H7 (cell line): ENCODE results near the gene MAJIN. TPM values are rescaled to one million over a fixed set of nuclear protein-coding genes. Genes with fewer than 3 reads are reported as not detected.
"Not testable (repeated sequence)": the region's sequence is repeated elsewhere in the genome, so short reads cannot be mapped to it uniquely, and the experiment has no call there.

Experiments
- DNase-seq: peaks from one replicate; pipeline ENCODE4 v3.0.0; 2012
- H3K27me3 ChIP-seq: 2 replicates; pipeline ENCODE4 v1.6.0; 2011; ENCODE audit warnings: mild to moderate bottlenecking, low read length; ENCODE audit not compliant: control insufficient read depth, insufficient read depth
- H3K36me3 ChIP-seq: replicated peaks from 2 replicates; pipeline ENCODE4 v1.5.1; 2011; ENCODE audit warnings: low read length; ENCODE audit not compliant: control insufficient read depth, insufficient read depth
- H3K4me3 ChIP-seq: 2 replicates; pipeline ENCODE4 v1.5.1; 2011; ENCODE audit warnings: low read depth, mild to moderate bottlenecking, control low read depth, low read length, moderate library complexity; ENCODE audit not compliant: insufficient read depth
- total RNA-seq: library from RNA; depleted of rRNA; stranded (reverse); fragments of >200 nt; shearing (Covaris generic); gene quantifications from 2 replicates; pipeline ENCODE4 v1.2.3, GENCODE V29; 2014

Gene MAJIN
- total RNA-seq, 1 experiment from 2014 or later, result 0.97 TPM

DNA sequence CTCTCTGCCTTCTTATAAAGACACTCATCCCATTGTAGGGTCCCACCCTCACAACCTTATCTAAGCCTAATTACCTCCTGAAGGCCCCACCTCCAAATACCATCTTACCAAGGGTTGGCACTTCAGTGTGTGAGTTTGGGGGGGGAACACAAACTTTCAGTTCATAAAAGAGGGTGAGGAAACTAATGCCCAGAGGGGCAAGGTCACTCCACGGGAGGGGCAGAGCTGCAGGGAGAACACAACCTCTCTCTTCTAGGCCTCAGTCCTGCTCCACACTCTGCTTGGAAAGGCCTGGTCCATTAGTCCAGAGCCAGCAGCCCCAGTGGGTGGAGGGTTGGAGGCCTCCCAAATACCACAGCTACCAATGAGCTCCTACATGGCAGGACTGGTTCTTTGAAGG, 27.6 kb upstream of the MAJIN start:
- Histone ChIP-seq H3K36me3 (no peaks in the 10 kb centered on the region), H3K27me3 (no peaks in the 10 kb centered on the region), H3K4me3 (no peak overlapping the region)
- DNase-seq, result no peak

DNA sequence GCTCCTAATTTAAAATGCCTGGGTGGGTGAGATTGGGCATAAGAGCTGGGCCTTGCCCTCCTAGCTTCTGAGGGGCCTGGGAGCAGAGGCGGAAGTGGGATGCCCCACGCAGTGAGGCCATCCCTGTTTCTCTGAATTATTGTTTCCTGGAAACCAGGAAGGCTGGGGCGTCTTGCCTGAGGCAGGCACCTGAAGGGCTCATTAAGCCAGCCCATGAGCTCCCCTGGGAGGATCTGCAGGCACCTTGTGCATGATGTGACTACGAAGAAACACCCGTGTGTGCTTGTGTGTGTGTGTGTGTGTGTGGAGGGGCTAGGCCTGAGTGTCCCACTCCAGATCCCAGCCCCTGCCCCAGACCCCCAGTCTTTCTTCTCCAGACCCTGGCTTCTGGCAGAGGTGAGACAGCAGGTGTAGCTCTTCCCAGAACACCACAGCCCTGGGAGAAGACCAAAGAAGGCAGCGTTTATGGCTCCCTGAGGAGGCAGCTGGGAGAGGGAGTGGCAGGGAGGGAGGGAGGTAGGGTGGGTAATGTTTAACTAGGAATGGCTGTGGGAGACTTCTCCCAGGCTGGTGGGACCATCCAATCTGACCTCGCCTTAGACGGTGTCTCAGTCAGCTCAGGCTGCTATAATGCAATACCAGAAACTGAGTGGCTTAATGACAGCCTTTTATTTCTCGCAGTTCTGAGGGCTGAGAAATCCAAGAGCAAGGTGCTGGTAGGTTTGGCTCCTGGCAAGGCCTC, 27.0 kb upstream of the MAJIN start:
- no peaks in the 10 kb centered on the region for H3K36me3 ChIP-seq
- no peaks in the 10 kb centered on the region for H3K27me3 ChIP-seq
- no peak overlapping the region for H3K4me3 ChIP-seq
- no peak for DNase-seq

DNA sequence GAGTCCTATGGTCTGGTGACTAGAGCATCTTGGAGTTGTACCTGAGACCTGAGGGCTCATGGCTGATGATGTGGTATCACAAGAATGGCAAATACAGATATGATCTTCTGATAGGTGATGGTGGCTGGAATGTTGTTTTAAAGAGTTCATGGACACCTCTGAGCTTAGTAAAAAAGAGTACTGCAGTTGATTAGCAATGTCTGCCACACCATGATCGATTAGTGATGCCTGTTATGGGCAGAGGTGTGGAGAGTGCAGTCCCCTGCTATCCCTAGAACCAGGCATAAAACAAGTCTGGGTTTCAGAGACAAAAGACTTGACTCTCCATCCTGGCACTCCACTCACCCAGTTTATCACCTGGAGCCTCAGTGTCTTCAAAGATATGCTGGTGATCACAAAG, 26.2 kb upstream of the MAJIN start:
- no peak for DNase-seq
- Histone ChIP-seq H3K4me3 (no peak overlapping the region), H3K27me3 (no peaks in the 10 kb centered on the region), H3K36me3 (no peaks in the 10 kb centered on the region)

DNA sequence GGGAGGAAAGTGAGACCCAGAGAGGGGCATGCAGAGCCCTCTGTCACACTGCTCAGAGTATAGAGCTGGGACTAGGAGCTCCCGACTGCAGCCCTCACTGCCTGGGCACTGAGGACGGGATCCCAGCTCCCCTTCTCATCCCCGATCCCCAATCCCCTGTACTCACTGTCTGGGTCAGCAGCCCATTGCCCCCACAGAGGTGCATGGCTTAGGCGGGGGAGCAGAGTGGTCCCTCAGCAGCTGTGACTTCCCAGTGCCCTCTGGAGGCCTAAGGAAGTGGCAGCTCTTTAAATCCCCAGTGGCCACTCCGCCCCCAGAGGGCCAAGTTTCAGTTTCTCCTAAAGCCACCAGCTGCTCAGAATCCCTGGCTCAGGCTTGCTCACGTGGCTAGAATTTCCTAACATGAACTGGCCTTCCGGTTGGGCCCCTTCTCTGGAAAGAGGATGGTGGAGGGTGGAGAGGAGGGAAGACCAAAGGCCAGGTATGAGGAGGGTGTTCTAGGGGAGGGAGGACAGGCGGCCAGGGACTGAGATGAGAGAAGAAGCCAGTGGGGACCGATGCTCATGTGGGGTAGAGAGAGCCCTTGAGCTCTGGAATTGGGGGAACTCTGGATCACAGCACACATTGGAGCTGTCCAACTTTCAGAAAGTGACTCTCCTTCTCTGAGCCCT, 24.9 kb upstream of the MAJIN start, which contains the start of gene BATF2:
BATF2 (minus strand) TSS at position 262 of the 671 bp plus-strand sequence; CDS start at position 205, 57 bp downstream.
- no peak within 1 kb of the TSS; the same call in 1 of the 2 replicates for H3K4me3 ChIP-seq
- DNase-seq, result peak; percentile 93
- H3K36me3 ChIP-seq, result no peaks in the 10 kb centered on the region
- no peaks in the 10 kb centered on the region for H3K27me3 ChIP-seq

DNA sequence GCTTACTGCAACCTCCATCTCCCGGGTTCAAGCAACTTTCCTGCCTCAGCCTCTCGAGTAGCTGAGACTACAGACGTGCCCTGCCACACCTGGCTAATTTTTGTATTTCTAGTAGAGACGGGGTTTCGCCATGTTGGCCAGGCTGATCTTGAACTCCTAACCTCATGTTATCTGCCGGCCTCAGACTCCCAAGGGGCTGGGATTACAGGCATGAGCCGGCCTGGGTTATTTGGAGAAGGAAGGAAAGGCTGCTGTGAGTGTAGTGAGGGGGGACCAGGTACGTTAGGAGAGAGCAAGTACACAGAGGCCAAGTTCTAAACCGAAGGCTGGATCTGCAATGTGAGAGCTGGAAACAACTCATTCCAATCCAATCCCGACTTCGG, 24.4 kb upstream of the MAJIN start:
- no peaks in the 10 kb centered on the region for H3K36me3 ChIP-seq
- no peaks in the 10 kb centered on the region for H3K27me3 ChIP-seq
- no peak overlapping the region; the same call in 1 of the 2 replicates for H3K4me3 ChIP-seq
- DNase-seq, result no peak

DNA sequence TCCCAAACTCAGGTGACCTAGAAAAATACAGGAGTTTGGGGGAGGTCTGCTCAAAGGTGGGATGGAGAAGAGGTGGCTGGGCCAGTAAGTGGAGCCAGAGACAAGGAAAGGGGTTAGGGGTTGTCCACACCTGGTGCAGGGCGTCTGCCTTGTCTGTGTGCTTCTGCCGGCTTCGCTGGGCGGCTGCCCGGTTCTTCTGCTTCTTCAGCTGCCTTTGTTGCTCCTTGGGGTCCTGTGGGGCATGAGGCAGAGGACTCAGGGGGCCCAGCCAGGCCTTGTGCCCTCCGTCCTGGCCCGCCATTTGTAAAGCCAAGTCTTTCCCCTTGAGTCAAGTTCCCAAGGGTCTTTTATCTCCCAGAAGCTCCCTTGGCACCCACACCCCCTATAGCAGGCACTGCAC, 22.4 kb upstream of the MAJIN start:
- Histone ChIP-seq H3K36me3 (no peaks in the 10 kb centered on the region), H3K27me3 (no peaks in the 10 kb centered on the region), H3K4me3 (no peak overlapping the region)
- peak; percentile 22 for DNase-seq

DNA sequence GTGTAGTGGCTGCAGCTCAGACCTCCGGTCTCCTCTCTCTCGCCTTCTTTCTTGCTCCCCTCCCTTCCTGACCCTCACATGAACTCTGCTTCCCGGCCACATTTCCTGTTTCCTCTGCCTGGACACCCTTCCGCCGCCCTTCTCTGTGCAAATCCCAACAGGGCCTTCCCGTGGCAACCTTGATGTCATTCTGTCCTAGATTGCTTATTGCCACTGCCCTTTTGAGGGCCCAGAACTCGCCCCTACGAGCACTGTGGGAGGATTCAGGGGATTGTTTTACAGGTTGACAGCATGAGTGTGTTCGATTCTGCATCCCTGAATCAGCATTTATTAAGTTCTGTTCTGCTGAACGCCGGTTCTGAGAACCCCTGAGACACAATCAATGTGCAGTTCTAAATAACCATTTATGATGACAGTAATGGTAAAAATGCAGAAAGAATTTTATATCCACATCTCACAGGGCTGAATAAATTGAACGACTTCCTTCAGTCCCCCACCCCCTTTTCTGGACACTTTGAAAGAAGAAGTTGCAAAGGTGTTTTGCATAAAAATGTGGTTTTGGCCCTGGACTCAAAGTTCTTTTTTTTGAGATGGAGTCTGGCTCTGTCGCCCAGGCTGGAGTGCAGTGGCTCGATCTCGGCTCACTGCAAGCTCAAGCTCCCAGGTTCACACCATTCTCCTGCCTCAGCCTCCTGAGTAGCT, 18.5 kb upstream of the MAJIN start:
- Histone ChIP-seq H3K4me3 (no peak overlapping the region), H3K27me3 (no peaks in the 10 kb centered on the region), H3K36me3 (no peaks in the 10 kb centered on the region)
- peak; percentile 19 for DNase-seq

DNA sequence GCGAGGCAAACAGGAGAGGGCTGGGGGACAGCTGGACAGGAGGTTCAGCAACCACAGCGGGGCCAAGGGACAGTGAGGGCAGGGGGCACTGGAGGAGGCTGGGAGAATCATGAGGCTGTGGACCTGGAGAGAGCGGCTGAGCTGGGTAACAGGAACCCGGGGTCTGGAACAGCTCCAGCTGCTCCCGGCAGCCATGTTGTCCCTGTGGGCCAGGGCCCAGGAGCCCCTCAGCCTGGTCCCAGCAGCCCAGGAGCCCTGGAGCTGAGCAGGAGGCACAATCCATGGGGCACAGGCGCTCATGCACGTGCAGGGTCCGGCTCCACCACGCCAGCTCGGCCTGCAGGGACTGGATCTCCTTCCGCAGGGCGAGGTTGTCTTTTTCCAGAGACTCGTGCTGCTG, 17.5 kb upstream of the MAJIN start:
- H3K4me3 ChIP-seq, result no peak overlapping the region
- no peaks in the 10 kb centered on the region for H3K36me3 ChIP-seq
- no peaks in the 10 kb centered on the region for H3K27me3 ChIP-seq
- DNase-seq, result peak; percentile 43

DNA sequence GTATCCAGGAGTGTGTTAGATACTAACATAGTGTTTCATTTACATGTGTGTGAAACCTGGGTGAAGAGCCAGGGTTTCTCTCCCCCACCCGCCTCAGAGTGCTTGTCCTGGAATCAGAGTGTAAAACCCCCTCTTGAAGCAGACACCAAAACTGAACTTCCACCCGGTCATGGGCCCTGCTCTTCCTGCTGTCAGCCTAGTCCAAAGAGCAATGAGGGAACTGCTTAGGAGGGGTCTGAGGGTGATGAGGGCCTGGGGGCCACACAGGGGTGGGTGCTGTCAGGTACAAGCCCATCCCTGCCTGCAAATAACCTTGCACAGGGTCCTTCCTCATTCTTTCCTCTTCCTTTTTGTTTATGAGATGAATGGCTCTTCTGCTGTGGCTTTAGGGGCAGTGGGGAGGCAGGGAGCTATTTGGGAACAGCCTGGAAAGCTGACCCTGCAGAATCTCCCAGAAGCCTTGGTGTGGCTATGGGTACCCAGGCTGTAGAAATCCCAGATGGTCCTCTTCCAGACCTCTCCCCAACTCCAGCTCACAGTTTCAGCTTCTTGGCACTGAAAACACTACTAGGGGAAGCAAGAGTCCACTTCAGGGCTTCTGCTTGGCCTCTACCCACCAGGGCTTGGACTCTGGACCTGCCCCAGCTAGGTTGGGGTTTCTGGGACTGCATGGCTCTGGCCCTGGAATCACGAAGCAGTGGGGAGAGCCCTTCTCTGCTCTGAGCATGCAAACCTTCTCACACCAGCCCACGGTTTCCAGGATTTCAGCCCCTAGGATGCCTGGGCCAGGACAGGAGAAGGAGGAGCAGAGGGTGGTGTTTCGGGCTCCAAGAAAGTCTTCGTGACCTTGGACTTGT, 16.3 kb upstream of the MAJIN start:
- H3K36me3 ChIP-seq, result no peaks in the 10 kb centered on the region
- peak; percentile 10 for DNase-seq
- no peaks in the 10 kb centered on the region for H3K27me3 ChIP-seq
- no peak overlapping the region for H3K4me3 ChIP-seq

DNA sequence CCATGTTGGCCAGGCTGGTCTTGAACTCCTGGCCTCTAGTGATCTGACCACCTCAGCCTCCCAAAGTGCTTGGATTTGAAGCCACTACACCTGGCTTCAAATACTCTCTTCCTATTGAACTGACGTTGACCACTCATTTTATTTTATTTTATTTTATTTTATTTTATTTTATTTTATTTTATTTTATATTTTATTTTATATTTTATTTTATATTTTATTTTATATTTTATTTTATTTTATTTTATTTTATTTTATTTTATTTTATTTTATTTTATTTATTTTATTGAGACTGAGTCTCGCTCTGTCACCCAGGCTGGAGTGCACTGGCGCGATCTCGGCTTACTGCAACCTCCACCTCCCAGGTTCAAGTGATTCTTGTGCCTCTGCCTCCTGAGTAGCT, 11.4 kb upstream of the MAJIN start:
- H3K4me3 ChIP-seq, H3K27me3 ChIP-seq, DNase-seq, H3K36me3 ChIP-seq: not testable (repeated sequence)

DNA sequence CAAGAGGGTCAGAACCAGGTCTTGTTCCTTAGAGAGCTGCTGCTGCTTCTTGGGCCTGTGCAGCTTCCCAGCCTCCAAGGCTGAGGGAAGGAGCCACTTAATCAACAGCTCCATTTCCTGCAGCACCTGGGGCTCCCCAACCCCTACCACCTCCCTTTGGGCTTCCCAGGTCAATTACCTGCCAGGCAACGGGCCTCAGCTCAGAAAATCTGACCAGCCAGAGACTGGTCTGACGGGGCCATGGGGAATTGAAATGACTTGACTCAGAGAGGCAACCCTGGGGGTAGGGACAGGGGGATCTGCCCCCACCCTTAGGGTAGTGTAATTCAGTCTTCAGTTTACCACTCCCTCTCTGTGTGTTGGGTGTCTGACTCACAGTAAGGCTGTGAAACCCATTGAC, 4.7 kb upstream of the MAJIN start:
- H3K4me3 ChIP-seq, result no peak overlapping the region
- H3K36me3 ChIP-seq, result no peaks in the 10 kb centered on the region
- H3K27me3 ChIP-seq, result peaks cover 6% of the 10 kb centered on the region
- peak; percentile 18 for DNase-seq

DNA sequence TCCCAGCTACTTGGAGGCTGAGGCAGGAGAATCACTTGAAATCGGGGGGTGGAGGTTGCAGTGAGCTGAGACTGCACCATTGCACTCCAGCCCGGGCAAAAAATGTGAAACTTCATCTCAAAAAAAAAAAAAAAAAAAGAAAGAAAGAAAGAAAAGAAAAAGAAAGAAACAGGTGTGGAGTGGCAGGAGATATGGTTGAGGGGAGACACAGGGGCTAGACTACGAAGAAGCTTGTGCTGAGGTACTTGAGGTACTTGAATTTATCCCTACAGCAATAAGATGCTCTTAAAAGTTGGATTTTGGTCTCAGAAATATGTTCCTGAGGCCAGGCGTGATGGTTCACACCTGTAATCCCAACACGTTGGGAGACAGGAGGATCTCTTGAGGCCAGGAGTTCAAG, 2.2 kb upstream of the MAJIN start:
- Histone ChIP-seq H3K27me3 (peaks cover 9% of the 10 kb centered on the region), H3K4me3 (no peak overlapping the region), H3K36me3 (no peaks in the 10 kb centered on the region)
- no peak for DNase-seq

DNA sequence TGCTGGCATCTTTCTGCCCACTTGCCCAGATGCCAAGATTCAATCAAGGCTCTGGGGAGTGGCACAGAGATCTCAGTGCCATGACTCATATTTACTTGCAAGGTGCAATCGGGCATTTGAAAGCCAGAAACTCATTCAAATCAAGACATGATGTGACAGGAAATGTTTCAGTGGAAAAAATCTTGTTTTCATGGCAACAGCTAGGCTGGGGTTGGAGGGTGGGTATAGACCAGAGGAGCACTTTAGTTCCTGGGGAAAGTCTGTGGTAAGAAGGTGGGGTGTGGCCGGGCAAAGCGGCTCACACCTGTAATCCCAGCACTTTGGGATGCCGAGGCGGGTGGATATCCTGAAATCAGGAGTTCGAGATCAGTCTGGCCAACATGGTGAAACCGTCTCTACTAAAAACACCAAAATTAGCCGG, 1.2 kb downstream of the MAJIN start:
- H3K27me3 ChIP-seq, result peaks cover 9% of the 10 kb centered on the region
- no peak for DNase-seq
- H3K36me3 ChIP-seq, result no peaks in the 10 kb centered on the region
- H3K4me3 ChIP-seq, result no peak overlapping the region

DNA sequence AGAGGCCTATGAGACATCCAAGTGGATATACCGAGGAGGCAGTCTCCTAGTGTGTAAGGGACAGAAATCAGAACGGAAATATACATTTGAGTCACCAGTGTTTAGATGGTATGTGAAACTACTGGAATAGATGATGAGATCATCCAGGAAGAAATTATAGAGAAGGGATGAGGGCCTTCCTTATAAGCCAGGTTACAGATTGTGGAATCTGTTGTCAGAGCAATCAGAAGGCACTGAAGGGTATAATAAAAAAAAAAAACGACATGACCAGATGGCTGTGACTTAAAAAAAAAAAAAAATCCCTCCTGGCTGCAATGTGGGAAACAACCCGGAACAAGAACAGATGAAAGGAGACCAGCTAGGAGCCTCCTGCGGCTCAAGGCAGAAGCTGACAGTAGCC, 2.7 kb downstream of the MAJIN start:
- DNase-seq, result no peak
- Histone ChIP-seq H3K4me3 (no peak overlapping the region), H3K36me3 (no peaks in the 10 kb centered on the region), H3K27me3 (peaks cover 9% of the 10 kb centered on the region)
